Fibroblast of lung (primary cell): ENCODE data around the gene SPRED1. TPM values are rescaled to one million over a fixed set of nuclear protein-coding genes. Genes with fewer than 3 reads are reported as not detected.

Experiments
- DNase-seq, 2 donors: peaks; one replicate each; pipeline versions ENCODE4 v3.0.0 to v3.0.0-alpha.2; 2010; ENCODE audit warnings: low read depth in 2 of 2
- H2AFZ ChIP-seq: 2 replicates; pipeline ENCODE4 v1.5.1; 2012; ENCODE audit warnings: low read length, control low read depth, inconsistent platforms
- H3K27ac ChIP-seq: 2 replicates; pipeline ENCODE4 v1.5.1; 2011; ENCODE audit warnings: low read length, control low read depth; ENCODE audit not compliant: insufficient read depth
- H3K27me3 ChIP-seq: 2 replicates; pipeline ENCODE4 v1.5.1; 2011; ENCODE audit warnings: mild to moderate bottlenecking, low read length; ENCODE audit not compliant: control insufficient read depth, insufficient read depth
- H3K36me3 ChIP-seq: 2 replicates; pipeline ENCODE4 v1.5.1; 2011; ENCODE audit warnings: low read length; ENCODE audit not compliant: control insufficient read depth, insufficient read depth
- H3K4me1 ChIP-seq: 2 replicates; pipeline ENCODE4 v1.5.1; 2011; ENCODE audit warnings: low read length; ENCODE audit not compliant: control insufficient read depth, insufficient read depth; ENCODE audit errors: extremely low read depth
- H3K4me2 ChIP-seq: 2 replicates; pipeline ENCODE4 v1.5.1; 2011; ENCODE audit warnings: low read length, control low read depth; ENCODE audit not compliant: insufficient read depth; ENCODE audit errors: extremely low read depth
- H3K4me3 ChIP-seq, 4 experiments: fragments of 200-600 bp in 1 of 4; sonication (generic) in 1 of 4; replicated peaks in 1 of 4; 2 replicates each; pipeline ENCODE4 v1.5.1; 2011 to 2016; ENCODE audit warnings: low read length in 4 of 4, low read depth in 3 of 4, mild to moderate bottlenecking in 3 of 4, control low read depth in 2 of 4, inconsistent platforms in 1 of 4, mixed read lengths in 1 of 4; ENCODE audit not compliant: insufficient read depth in 1 of 4; ENCODE audit errors: control extremely low read depth in 1 of 4
- H3K79me2 ChIP-seq: 2 replicates; pipeline ENCODE4 v1.5.1; 2012; ENCODE audit warnings: mild to moderate bottlenecking, low read length, inconsistent platforms; ENCODE audit not compliant: control insufficient read depth, insufficient read depth
- H3K9ac ChIP-seq: 2 replicates; pipeline ENCODE4 v1.5.1; 2011; ENCODE audit warnings: mild to moderate bottlenecking, low read length, control low read depth; ENCODE audit not compliant: insufficient read depth
- H3K9me3 ChIP-seq: 2 replicates; pipeline ENCODE4 v1.5.1; 2012; ENCODE audit warnings: low read depth, low read length; ENCODE audit not compliant: control insufficient read depth, insufficient read depth
- H4K20me1 ChIP-seq: 2 replicates; pipeline ENCODE4 v1.5.1; 2011; ENCODE audit warnings: low read length; ENCODE audit not compliant: control insufficient read depth, insufficient read depth; ENCODE audit errors: extremely low read depth
- CTCF ChIP-seq, 2 donors: IDR thresholded peaks in 1 of 2; conservative IDR thresholded peaks in 1 of 2; 1 replicate in 1 of 2; 2 replicates in 1 of 2; pipeline ENCODE4 v1.5.1; 2011 to 2012; ENCODE audit warnings: low read length in 2 of 2, control low read depth in 1 of 2, inconsistent platforms in 1 of 2, low read depth in 1 of 2, mild to moderate bottlenecking in 1 of 2
- EZH2 ChIP-seq: IDR thresholded peaks from 2 replicates; pipeline ENCODE4 v1.5.1; 2012; ENCODE audit warnings: low read length, control low read depth, mild to moderate bottlenecking; ENCODE audit errors: missing control alignments
- polyA plus RNA-seq, 2 donors: library from polyadenylated mRNA; depleted of rRNA in 1 of 2; stranded (reverse) in 1 of 2; unstranded in 1 of 2; fragments of >200 nt; gene quantifications; 2 replicates each; pipeline ENCODE4 v1.2.1, GENCODE V29; 2011 to 2012; ENCODE audit warnings: missing spikeins in 1 of 2
- total RNA-seq: library from RNA; depleted of rRNA; stranded (reverse); fragments of >200 nt; gene quantifications from 2 replicates; pipeline ENCODE4 v1.2.1, GENCODE V29; 2014

The SPRED1 gene
- total and polyA plus RNA-seq, 2 donors (not counting 1 experiment from before 2014, with no cell fraction given) = 17.2 to 39.0 TPM

GRCh38 chr15:38225381-38225780, 27.3 kb upstream of the SPRED1 start:
- peak in 1 of 2 donors; percentile 41 for DNase-seq
- TF ChIP-seq CTCF (conservative IDR thresholded peaks at IDR 0.05 in 1 of 2, IDR thresholded peaks at IDR 0.05 in 1 of 2; ENCODE audit: low read depth in 1 of 2, low read length in 2 of 2) = no peak
- no peak for TF ChIP-seq EZH2
- no peak overlapping the region for H3K9ac ChIP-seq
- no peak overlapping the region for H3K4me3 ChIP-seq
- no peaks in the 10 kb centered on the region for H4K20me1 ChIP-seq
- no peaks in the 10 kb centered on the region for H3K79me2 ChIP-seq
- no peaks in the 10 kb centered on the region for H3K36me3 ChIP-seq
- no peaks in the 10 kb centered on the region for H3K4me1 ChIP-seq
- H3K9me3 ChIP-seq = no peaks in the 10 kb centered on the region
- H3K27me3 ChIP-seq = no peaks in the 10 kb centered on the region
- no peak overlapping the region for H3K27ac ChIP-seq
- H3K4me2 ChIP-seq = no peak overlapping the region
- H2AFZ ChIP-seq = no peak overlapping the region

GRCh38 chr15:38226608-38227266, 25.9 kb upstream of the SPRED1 start:
- Histone ChIP-seq H3K79me2 (no peaks in the 10 kb centered on the region), H3K27me3 (no peaks in the 10 kb centered on the region), H3K27ac (no peak overlapping the region), H3K9ac (no peak overlapping the region), H4K20me1 (no peaks in the 10 kb centered on the region), H3K36me3 (no peaks in the 10 kb centered on the region), H3K4me3 (no peak overlapping the region), H3K4me2 (no peak overlapping the region), H2AFZ (no peak overlapping the region), H3K4me1 (no peaks in the 10 kb centered on the region), H3K9me3 (no peaks in the 10 kb centered on the region)
- DNase-seq = peak; percentile 81 to 88
- TF ChIP-seq EZH2 (no peak), CTCF (conservative IDR thresholded peaks at IDR 0.05 in 1 of 2, IDR thresholded peaks at IDR 0.05 in 1 of 2; ENCODE audit: low read depth in 1 of 2, low read length in 2 of 2) (no peak)

GRCh38 chr15:38227941-38228340, 24.7 kb upstream of the SPRED1 start:
- TF ChIP-seq EZH2 (no peak), CTCF (conservative IDR thresholded peaks at IDR 0.05 in 1 of 2, IDR thresholded peaks at IDR 0.05 in 1 of 2; ENCODE audit: low read depth in 1 of 2, low read length in 2 of 2) (no peak)
- Histone ChIP-seq H3K27me3 (no peaks in the 10 kb centered on the region), H3K36me3 (no peaks in the 10 kb centered on the region), H3K4me2 (no peak overlapping the region), H3K4me1 (no peaks in the 10 kb centered on the region), H3K4me3 (no peak overlapping the region), H2AFZ (no peak overlapping the region), H3K9ac (no peak overlapping the region), H4K20me1 (no peaks in the 10 kb centered on the region), H3K79me2 (no peaks in the 10 kb centered on the region), H3K27ac (no peak overlapping the region), H3K9me3 (no peaks in the 10 kb centered on the region)
- no peak for DNase-seq
